IMR-90 (cell line): ENCODE measurements around the gene LPAR2. TPM values are rescaled to one million over a fixed set of nuclear protein-coding genes. Genes with fewer than 3 reads are reported as not detected.

ENCODE experiments used
- ATAC-seq: fragments of 200-7000 bp; cut with Tn5 transposase; 2 replicates; pipeline ENCODE4 v1.9.1; 2020; ENCODE audit warnings: low read depth, mild to moderate bottlenecking, moderate library complexity
- BruUV-seq: library from RNA; stranded (reverse); fragments of 400-500 nt; replicated peaks from 2 replicates; lab custom pipeline; 2021; lab: Mats Ljungman, UMichigan
- CTCF ChIA-PET: fragments of 300-600 bp; formaldehyde crosslinking; extraction: SDS; loops from one replicate; lab custom pipeline; 2021; ENCODE audit warnings: antibody characterized with exemption; lab: Yijun Ruan, JAX
- POLR2A ChIA-PET: fragments of 300-600 bp; sonication (Branson Sonifier 250); formaldehyde crosslinking; loops from one replicate; lab custom pipeline; 2022; ENCODE audit warnings: antibody characterized with exemption; ENCODE audit not compliant: unreplicated experiment; lab: Charles Lee
- DNase-seq: peaks from one replicate; pipeline ENCODE4 v3.0.0; 2013
- H2AFZ ChIP-seq: replicated peaks from 2 replicates; pipeline ENCODE3; 2013; ENCODE audit warnings: low read length, mild to moderate bottlenecking; ENCODE audit not compliant: poor library complexity
- H2AK5ac ChIP-seq: 2 replicates; pipeline ENCODE4 v1.6.1; 2013; ENCODE audit warnings: low read depth, low read length, inconsistent platforms
- H2AK9ac ChIP-seq: replicated peaks from 2 replicates; pipeline ENCODE3; 2013; ENCODE audit warnings: mild to moderate bottlenecking, low read depth, low read length, moderate library complexity; ENCODE audit not compliant: poor library complexity
- H2BK120ac ChIP-seq: 2 replicates; pipeline ENCODE4 v1.6.1; 2013; ENCODE audit warnings: low read depth, low read length, inconsistent platforms
- H2BK15ac ChIP-seq: 3 replicates; pipeline ENCODE4 v1.6.1; 2013; ENCODE audit warnings: low read depth, low read length, inconsistent platforms
- H2BK20ac ChIP-seq: 2 replicates; pipeline ENCODE4 v1.6.1; 2013; ENCODE audit warnings: low read depth, mild to moderate bottlenecking, inconsistent platforms, low read length, moderate library complexity
- H2BK5ac ChIP-seq: 2 replicates; pipeline ENCODE4 v1.6.1; 2013; ENCODE audit warnings: mild to moderate bottlenecking, low read depth, low read length, inconsistent platforms; ENCODE audit not compliant: poor library complexity, severe bottlenecking
- H3K14ac ChIP-seq: replicated peaks from 2 replicates; pipeline ENCODE4 v1.6.1; 2013; ENCODE audit warnings: low read depth, low read length, inconsistent platforms
- H3K18ac ChIP-seq: 2 replicates; pipeline ENCODE4 v1.6.1; 2013; ENCODE audit warnings: low read depth, low read length, control low read depth
- H3K23ac ChIP-seq: 2 replicates; pipeline ENCODE4 v1.6.1; 2013; ENCODE audit warnings: low read depth, low read length, inconsistent platforms
- H3K27ac ChIP-seq: 2 replicates; pipeline ENCODE4 v1.5.1; 2013; ENCODE audit warnings: mild to moderate bottlenecking, control low read depth, low read length; ENCODE audit not compliant: insufficient read depth
- H3K27me3 ChIP-seq: 2 replicates; pipeline ENCODE4 v1.6.1; 2013; ENCODE audit warnings: low read length; ENCODE audit not compliant: control insufficient read depth, insufficient read depth
- H3K36me3 ChIP-seq: 2 replicates; pipeline ENCODE4 v1.6.1; 2013; ENCODE audit warnings: low read length, mixed read lengths; ENCODE audit not compliant: control insufficient read depth, insufficient read depth
- H3K4ac ChIP-seq: 2 replicates; pipeline ENCODE4 v1.6.1; 2013; ENCODE audit warnings: low read depth, low read length, inconsistent platforms
- H3K4me1 ChIP-seq: 2 replicates; pipeline ENCODE4 v1.6.1; 2013; ENCODE audit warnings: low read length, mixed read lengths; ENCODE audit not compliant: control insufficient read depth, insufficient read depth
- H3K4me2 ChIP-seq: 2 replicates; pipeline ENCODE4 v1.6.1; 2013; ENCODE audit warnings: low read depth, mild to moderate bottlenecking, control low read depth, low read length, moderate library complexity
- H3K4me3 ChIP-seq: 2 replicates; pipeline ENCODE4 v1.5.1; 2013; ENCODE audit warnings: low read depth, mild to moderate bottlenecking, control low read depth, low read length, moderate library complexity; ENCODE audit not compliant: insufficient read depth
- H3K56ac ChIP-seq: 2 replicates; pipeline ENCODE4 v1.6.1; 2013; ENCODE audit warnings: low read length, inconsistent platforms; ENCODE audit not compliant: insufficient read depth; ENCODE audit errors: extremely low read depth
- H3K79me1 ChIP-seq, 2 experiments: 2 replicates each; pipeline ENCODE4 v1.6.1; 2013; ENCODE audit warnings: low read length in 2 of 2, inconsistent platforms in 1 of 2, low read depth in 1 of 2
- H3K9ac ChIP-seq: 2 replicates; pipeline ENCODE4 v1.6.1; 2013; ENCODE audit warnings: low read depth, low read length, control low read depth
- H3K9me1 ChIP-seq: 2 replicates; pipeline ENCODE4 v1.6.1; 2013; ENCODE audit warnings: low read length, inconsistent platforms; ENCODE audit not compliant: insufficient read depth
- H3K9me3 ChIP-seq: 2 replicates; pipeline ENCODE4 v1.6.1; 2013; ENCODE audit warnings: low read length; ENCODE audit not compliant: control insufficient read depth, insufficient read depth
- H4K20me1 ChIP-seq: 2 replicates; pipeline ENCODE4 v1.6.1; 2013; ENCODE audit warnings: low read length, inconsistent platforms; ENCODE audit not compliant: insufficient read depth
- H4K5ac ChIP-seq: 2 replicates; pipeline ENCODE4 v1.6.1; 2013; ENCODE audit warnings: mild to moderate bottlenecking, low read depth, low read length, control low read depth
- H4K8ac ChIP-seq, 2 experiments: 2 replicates each; pipeline ENCODE4 v1.6.1; 2013; ENCODE audit warnings: low read depth in 2 of 2, low read length in 2 of 2, control low read depth in 1 of 2, inconsistent platforms in 1 of 2
- H4K91ac ChIP-seq: 2 replicates; pipeline ENCODE4 v1.6.1; 2013; ENCODE audit warnings: low read depth, low read length, inconsistent platforms; ENCODE audit not compliant: insufficient read depth
- BHLHE40 ChIP-seq: fragments of 150-350 bp; IDR thresholded peaks from 2 replicates; pipeline ENCODE4 v1.6.1; 2016; ENCODE audit warnings: mild to moderate bottlenecking, low read depth, low read length
- CEBPB ChIP-seq: IDR thresholded peaks from 2 replicates; pipeline ENCODE4 v1.6.1; 2012; ENCODE audit warnings: low read depth, low read length, improper control_type of control experiment
- CHD1 ChIP-seq: IDR thresholded peaks from 2 replicates; pipeline ENCODE4 v1.6.1; 2012; ENCODE audit warnings: low read depth, low read length, improper control_type of control experiment
- CTCF ChIP-seq: conservative IDR thresholded peaks from 2 replicates; pipeline ENCODE4 v1.5.1; 2012; ENCODE audit warnings: mild to moderate bottlenecking, low read depth, low read length, improper control_type of control experiment
- ELK1 ChIP-seq: fragments of 150-350 bp; IDR thresholded peaks from 2 replicates; pipeline ENCODE4 v1.6.1; 2016; ENCODE audit warnings: low read depth, mild to moderate bottlenecking, low read length, moderate library complexity, borderline replicate concordance
- FOS ChIP-seq: fragments of 150-350 bp; IDR thresholded peaks from 2 replicates; pipeline ENCODE4 v1.6.1; 2016; ENCODE audit warnings: low read depth, low read length
- MAFK ChIP-seq: IDR thresholded peaks from 2 replicates; pipeline ENCODE4 v1.6.1; 2012; ENCODE audit warnings: low read depth, low read length, improper control_type of control experiment
- MAZ ChIP-seq: IDR thresholded peaks from 2 replicates; pipeline ENCODE4 v1.6.1; 2012; ENCODE audit warnings: low read depth, mild to moderate bottlenecking, low read length, improper control_type of control experiment, moderate library complexity, borderline replicate concordance
- MXI1 ChIP-seq: IDR thresholded peaks from 2 replicates; pipeline ENCODE4 v1.6.1; 2012; ENCODE audit warnings: low read depth, mild to moderate bottlenecking, low read length, moderate library complexity, borderline replicate concordance
- NFE2L2 ChIP-seq: fragments of 150-350 bp; IDR thresholded peaks from 2 replicates; pipeline ENCODE4 v1.6.1; 2016; ENCODE audit warnings: low read depth, mild to moderate bottlenecking, low read length
- POLR2A ChIP-seq: IDR thresholded peaks from 2 replicates; pipeline ENCODE4 v1.6.1; 2012; ENCODE audit warnings: mild to moderate bottlenecking, low read depth, low read length
- RCOR1 ChIP-seq: IDR thresholded peaks from 2 replicates; pipeline ENCODE4 v1.6.1; 2012; ENCODE audit warnings: mild to moderate bottlenecking, low read length, improper control_type of control experiment; ENCODE audit not compliant: insufficient replicate concordance
- RFX5 ChIP-seq: IDR thresholded peaks from 2 replicates; pipeline ENCODE4 v1.8.0; 2012; ENCODE audit warnings: low read depth, mild to moderate bottlenecking, low read length, moderate library complexity
- USF2 ChIP-seq: fragments of 150-350 bp; IDR thresholded peaks from 2 replicates; pipeline ENCODE4 v1.6.1; 2017; ENCODE audit warnings: mild to moderate bottlenecking, antibody characterized with exemption, low read length, low read depth
- WGBS, 2 experiments: methylation state at CpG; one replicate each; pipeline versions ENCODE4 v1.1.5 to v1.1.7; 2013; ENCODE audit warnings: missing lambda C conversion rate in 2 of 2; ENCODE audit not compliant: insufficient read length in 1 of 2; ENCODE audit errors: extremely low coverage in 2 of 2; 5-methylcytosine and 5-hydroxymethylcytosine counted together
- dilution Hi-C: fragments of 300-500 bp; cut with HindIII; formaldehyde crosslinking; loops from one replicate; pipeline ENCODE4 v1.14.3; 2018; ENCODE audit warnings: low sequenced_read_pairs; ENCODE audit not compliant: unreplicated experiment
- in situ Hi-C: fragments of 300-500 bp; cut with MboI; formaldehyde crosslinking; loops from 3 replicates; pipeline ENCODE4 v1.14.3; 2019; ENCODE audit warnings: low sequenced_read_pairs, inconsistent platforms, mixed read lengths
- intact Hi-C: fragments of 100-400 bp; cut with micrococcal nuclease; formaldehyde crosslinking; loops from 2 replicates; pipeline ENCODE4 v1.10.0; 2022
- polyA plus RNA-seq, 3 experiments: library from polyadenylated mRNA; depleted of rRNA; stranded (reverse); fragments of >200 nt; gene quantifications; 2 replicates each; pipeline ENCODE4 v1.2.3, GENCODE V29; 2012; ENCODE audit warnings: low replicate concordance in 1 of 3
- total RNA-seq: library from RNA; depleted of rRNA; stranded (reverse); fragments of >200 nt; gene quantifications from 2 replicates; pipeline ENCODE4 v1.2.3, GENCODE V29; 2012

The LPAR2 gene
- total and polyA plus RNA-seq, 2 of the 4 experiments (the other 2 are of a cell fraction): under 0.01 to 5.4 TPM

GRCh38 chr19:19594381-19594780 lies 33.6 kb downstream of the LPAR2 start:
- Histone ChIP-seq H3K4me1 (peaks cover 19% of the 10 kb centered on the region), H3K79me1 (peaks cover 0 to 13% of the 10 kb centered on the region in 2 experiments; a peak in 2 of 4 replicates), H4K8ac (no peak overlapping the region), H3K9me1 (peaks cover 24% of the 10 kb centered on the region), H3K9me3 (no peaks in the 10 kb centered on the region), H3K4me2 (no peak overlapping the region), H3K36me3 (no peaks in the 10 kb centered on the region), H3K4ac (peak overlapping the region; percentile 27; the same call in 1 of the 2 replicates), H3K27me3 (no peaks in the 10 kb centered on the region), H4K20me1 (no peaks in the 10 kb centered on the region), H3K4me3 (no peak overlapping the region), H2AK5ac (no peak overlapping the region; the same call in 1 of the 2 replicates), H3K27ac (no peak overlapping the region), H2BK20ac (no peak overlapping the region; the same call in 1 of the 2 replicates), H2BK5ac (no peak overlapping the region), H2AK9ac (no peak overlapping the region), H3K14ac (no peak overlapping the region), H3K56ac (no peak overlapping the region), H3K18ac (no peak overlapping the region; the same call in 1 of the 2 replicates), H3K9ac (no peak overlapping the region), H4K91ac (no peak overlapping the region), H4K5ac (no peak overlapping the region; the same call in 1 of the 2 replicates), H2BK15ac (no peak overlapping the region), H2AFZ (no peak overlapping the region), H2BK120ac (0 out of 2 replicates have a peak overlapping the region, but pooled peaks have one; percentile 18), H3K23ac (no peak overlapping the region)
- ChIA-PET CTCF (interaction anchor here (0.6 kb wide), 1 partner anchor 34 kb away, joined by 3 read pairs; no protein-coding TSS in a partner anchor), POLR2A (no interaction called here)
- TF ChIP-seq BHLHE40 (no peak), RCOR1 (no peak), USF2 (no peak), RFX5 (no peak), FOS (no peak), ELK1 (no peak), CEBPB (no peak), CTCF (no peak), MXI1 (no peak), NFE2L2 (no peak), CHD1 (no peak), MAFK (no peak), POLR2A (no peak), MAZ (no peak)
- in situ Hi-C loops (no loop called here), dilution Hi-C loops (no loop called here), intact Hi-C loops (no loop called here)
- ATAC-seq: no peak
- no peak for DNase-seq
- WGBS, 2 experiments: 100% methylated on average over 1 of the region's 4 CpGs; no CpG with 5 or more reads in 1 of the 2 experiments
- no TSS peak for BruUV-seq
